GM21367 (cell line): ENCODE results near the gene PDE4D.
"Not testable (repeated sequence)": the region's sequence is repeated elsewhere in the genome, so short reads cannot be mapped to it uniquely, and the experiment has no call there.

Experiments used
- ATAC-seq: cut with Tn5 transposase; IDR thresholded peaks from one replicate; pipeline ENCODE4 v1.9.1; 2021; ENCODE audit not compliant: unreplicated experiment

Gene PDE4D

DNA sequence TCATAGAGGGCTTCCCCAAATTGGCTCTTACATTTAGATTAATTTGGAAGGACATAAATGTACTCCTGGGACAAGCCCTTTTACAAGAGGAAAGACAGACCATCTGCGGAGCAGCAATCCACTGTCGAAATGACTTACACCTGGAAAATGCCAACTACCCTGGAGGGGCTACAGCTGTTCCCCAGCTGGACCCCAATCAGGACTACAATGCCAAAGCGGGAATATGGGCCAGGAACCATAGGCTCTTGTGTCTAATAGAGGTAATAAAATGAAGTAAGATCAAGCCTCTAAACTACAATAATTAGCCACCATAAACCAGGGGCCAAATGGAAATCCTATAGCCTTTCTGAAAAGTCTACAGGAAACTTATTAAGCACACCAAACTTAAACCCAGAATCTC, 581.3 kb downstream of the PDE4D start:
- ATAC-seq, result no peak

DNA sequence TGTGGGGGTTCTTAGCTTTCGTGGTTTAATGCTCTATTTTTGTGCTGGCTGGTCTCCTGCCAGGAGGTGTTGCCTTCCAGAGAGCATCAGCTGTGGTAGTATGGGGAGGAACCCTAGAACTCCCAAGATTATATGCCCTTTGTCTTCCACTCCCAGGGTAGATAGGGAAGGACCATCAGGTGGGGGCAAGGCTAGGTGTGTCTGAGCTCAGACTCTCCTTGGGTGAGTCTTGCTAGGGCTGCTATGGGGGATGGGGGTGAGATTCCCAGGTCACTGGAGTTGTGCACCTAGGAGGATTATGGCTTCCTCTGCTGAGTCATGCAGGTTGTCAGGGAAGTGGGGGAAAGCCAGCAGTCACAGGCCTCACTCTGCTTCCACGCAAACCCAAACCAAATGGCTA, 584.8 kb downstream of the PDE4D start:
- not testable (repeated sequence) for ATAC-seq

DNA sequence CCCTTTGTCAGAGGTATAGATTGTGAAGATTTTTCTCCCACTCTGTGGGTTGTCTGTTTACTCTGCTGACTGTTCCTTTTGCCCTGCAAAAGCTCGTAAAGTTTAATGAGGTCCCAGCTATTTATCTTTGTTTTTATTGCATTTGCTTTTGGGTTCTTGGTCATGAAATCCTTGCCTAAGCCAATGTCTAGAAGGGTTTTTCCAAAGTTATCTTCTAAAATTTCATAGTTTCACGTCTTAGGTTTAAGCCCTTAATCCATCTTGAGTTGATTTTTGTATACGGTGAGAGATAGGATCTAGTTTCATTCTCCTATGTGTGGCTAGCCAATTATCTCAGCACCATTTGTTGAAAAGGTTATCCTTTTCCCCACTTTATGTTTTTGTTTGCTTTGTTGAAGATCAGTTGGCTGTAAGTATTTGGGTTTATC, 590.2 kb downstream of the PDE4D start:
- not testable (repeated sequence) for ATAC-seq

DNA sequence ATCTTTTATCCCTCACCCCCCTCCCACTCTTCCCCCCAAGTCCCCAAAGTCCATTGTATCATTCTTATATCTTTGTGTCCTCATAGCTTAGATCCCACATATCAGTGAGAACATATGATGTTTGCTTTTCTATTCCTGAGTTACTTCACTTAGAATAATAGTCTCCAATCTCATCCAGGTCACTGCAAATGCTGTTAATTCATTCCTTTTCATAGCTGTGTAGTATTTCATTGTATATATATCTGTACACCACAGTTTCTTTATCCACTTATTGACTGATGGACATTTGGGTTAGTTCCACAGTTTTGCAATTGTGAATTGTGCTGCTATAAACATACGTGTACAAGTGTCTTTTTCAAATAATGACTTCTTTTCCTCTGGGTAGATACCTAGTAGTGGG, 591.0 kb downstream of the PDE4D start:
- ATAC-seq, result not testable (repeated sequence)

DNA sequence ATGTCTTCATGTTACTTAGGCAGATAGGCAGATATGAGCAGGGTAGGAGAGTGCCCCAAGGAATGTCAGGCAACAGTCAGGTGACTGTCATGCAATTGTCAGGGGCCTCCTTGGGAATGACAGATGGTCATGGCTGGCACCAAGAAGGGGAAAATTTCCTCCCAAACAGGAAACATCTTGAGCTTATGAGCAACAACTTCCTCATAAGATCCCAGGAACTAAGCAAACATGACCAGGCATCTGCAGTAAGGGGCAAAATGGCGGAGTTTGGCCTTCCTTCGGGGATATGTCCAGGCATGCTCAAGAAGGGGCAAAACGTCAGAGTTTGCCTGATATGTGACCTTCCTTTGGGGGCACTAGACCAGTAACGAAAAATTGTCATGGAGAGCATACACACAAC, 591.8 kb downstream of the PDE4D start:
- no peak for ATAC-seq

DNA sequence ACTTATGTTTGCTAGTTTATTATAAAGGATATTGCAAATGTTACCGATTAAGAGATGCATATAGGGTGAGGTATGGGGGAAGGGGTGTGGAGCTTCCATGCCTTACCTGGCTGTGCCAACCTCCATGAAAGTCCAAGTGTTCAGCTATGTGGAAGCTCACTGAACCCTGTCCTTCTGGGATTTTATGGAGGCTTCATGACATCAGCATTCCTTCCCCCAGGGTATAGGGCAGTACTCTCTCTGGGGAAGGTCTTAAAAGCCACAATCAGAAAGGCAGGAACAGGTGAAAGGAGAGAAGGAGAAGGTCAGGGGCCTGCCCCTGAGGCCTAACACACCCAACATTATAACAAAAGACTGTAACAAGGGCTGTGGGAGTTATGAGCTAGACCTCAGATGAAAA, 592.6 kb downstream of the PDE4D start:
- ATAC-seq, result no peak

DNA sequence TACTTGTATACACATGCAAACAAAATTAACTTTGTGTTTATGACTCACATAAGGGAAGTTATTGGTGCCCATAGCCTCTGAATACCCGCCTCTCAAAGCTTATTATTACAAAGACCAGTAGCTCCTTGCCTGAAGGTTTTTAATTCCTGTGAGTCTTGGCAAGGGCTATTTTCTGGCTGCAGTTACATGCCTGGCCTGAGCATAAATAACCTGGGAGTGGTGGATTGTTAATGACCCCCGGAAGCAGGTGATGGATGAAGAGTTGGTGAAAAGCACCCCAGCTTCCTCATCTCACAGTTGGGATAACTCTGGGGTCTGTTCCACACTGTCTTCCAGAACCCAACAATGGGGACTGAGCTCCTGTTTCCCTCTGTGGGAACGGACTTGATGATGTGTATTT, 594.5 kb downstream of the PDE4D start:
- ATAC-seq, result no peak

DNA sequence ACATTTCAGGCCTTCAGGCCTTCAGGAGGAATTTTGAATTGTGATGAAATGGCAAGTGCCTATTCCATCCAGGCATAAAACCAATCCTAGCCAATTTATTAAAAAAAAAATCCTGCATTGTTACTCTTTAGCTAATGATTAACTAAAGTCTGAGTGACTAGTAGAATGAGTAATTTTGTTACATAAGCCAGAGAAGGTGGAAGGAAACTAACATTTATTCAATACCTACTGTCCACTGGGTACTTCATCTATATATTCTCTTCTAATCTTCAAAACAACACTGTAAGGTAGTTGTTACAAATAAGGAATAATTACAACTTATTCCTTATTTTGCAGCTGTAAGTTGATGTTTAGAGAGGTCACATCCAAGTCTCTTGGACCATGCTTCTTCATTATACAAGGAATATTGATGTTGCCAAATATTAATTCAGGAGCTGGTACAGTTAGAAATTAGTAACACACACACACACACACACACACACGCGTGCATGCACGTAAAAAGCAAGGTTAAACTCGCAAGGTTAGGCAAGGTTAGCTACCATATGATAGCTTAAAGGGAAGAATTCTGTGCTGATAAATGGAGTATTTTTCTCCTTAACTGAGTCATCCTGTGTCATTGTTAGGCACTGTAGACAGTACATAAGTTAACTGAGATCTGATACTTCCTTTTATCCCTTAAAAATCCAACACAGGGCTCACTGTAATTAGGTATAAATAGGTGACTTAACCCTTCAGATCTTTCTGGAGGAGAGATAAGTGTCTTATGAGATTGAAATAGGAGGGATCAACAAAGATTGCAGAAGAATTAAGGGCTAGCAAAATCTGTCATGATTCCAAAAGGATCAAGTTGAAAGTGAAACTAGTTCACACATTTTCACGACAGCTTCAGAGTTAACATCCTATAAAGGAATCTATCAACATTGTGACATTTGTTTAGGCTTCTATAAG, 596.9 kb downstream of the PDE4D start:
- ATAC-seq, result no peak

DNA sequence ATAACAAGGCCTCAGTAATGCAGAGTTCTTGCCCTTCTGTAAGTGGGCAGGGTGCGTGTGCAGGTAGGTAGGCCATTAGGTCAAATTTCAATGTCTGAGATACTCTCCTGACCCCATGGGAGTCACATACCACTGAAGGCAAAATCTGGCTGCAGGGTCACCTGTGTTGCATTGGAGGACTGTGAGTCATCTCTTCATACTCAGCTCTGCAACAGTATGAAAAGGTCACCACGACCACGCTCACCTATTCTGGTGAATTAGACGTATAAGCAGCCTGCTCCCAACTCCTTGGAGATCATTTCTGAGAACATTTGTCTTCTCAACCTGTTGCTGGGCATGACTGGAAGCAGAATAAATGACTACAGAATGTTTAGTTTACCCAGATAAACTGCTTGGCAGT, 599.8 kb downstream of the PDE4D start:
- ATAC-seq, result no peak

DNA sequence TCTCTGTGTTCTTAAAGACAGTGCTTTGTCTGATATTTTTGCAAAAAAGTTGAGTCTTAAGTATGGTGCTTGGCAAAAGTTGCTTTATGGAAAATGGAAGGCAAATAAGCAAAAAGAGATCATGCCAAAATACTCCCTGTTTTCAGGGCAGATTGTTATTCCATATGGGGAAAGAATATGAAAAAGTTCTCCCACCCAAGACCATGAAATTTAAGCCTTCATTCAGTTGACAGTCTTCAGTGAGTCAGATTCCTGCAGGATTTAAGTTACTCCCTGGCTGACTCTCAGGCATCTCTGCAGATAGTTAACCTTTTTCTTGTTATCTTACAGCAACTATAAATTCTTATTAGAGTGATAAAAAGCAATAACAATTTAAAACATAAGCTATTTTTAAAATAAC, 601.6 kb downstream of the PDE4D start:
- no peak for ATAC-seq

DNA sequence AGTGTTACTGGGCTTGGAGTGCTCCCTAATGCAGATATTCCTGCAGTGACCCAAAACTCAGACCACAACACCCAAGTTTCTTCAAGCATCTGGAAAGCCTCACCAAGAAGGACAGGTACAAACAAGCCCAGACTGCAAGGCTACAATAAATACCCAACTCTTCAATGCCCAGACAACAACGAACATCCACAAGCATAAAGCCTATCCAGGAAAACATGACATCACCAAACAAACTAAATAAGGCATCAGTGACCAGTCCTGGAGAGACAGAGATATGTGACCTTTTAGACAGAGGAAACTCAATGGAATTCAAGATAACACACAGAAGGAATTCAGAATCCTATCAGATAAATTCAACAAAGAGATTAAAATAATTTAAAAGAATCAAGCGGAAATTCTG, 605.6 kb downstream of the PDE4D start:
- no peak for ATAC-seq

DNA sequence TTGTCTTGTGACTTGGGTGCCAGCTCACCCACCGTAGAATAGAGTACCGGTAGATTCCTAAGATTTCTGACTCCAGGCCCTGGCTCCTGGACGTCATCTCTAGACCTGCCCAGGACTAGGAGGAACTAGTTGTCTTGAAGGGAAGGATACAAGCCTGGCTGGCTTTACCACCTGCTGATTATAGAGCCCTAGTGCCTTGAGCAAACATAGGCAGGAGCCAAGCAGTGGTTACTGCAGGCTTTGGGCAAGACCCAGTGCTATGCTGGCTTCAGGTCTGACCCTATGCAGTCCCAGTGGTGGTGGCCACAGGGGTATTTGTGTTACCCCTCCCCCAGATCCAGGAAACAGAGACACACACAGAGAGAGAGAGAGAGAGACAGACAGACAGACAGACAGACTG, 606.2 kb downstream of the PDE4D start:
- ATAC-seq, result no peak

DNA sequence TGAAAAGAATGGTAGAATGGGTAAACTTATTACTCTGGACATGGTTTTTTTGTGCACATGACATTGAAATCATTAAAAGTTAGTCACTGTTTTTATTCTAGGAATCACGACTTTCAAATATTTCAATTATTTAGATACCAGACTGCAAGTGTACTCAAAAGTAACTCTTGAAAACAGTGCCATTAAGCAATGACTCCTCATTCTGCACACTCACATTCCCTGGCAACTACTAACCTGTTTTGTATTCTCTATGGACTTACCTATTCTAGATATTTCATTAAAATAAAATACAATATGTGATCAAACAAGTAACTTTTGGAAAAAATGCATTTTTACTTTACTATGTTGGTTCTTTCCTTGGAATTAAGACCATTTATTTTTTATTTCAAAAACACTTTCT, 607.0 kb downstream of the PDE4D start:
- ATAC-seq, result no peak

DNA sequence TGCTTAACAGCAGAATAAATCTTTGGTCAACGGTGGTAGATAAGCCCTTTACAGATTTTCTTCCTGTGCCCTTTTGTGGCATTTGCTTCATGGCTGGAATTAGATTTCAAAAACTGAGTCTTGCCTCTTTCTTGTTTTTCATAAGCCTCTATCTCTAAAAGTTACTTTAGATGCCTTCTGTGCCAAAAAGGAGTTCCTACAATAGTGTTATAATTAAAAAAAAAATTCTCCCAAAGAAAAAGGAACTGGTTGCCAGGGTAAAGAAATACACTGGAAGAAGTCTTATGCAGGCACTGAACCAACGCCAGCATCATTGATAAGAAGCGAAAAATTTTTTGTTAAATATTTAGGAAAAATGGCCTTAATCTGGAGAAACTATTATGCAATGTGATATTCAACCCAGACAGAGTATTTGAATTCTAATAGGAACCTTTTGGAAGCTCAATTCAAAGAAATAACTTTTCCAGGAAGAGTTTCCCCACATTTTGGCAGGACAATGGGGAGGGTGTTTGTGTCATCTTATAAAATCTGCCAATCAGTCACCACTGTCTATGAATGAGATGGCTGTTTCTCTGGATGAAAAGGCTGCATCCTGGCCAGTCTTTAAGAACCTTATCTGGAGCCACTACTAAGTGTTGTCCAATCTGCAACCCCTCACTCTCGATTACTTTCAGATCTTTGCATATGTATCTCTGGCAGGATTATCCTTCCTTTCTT, 608.1 kb downstream of the PDE4D start:
- ATAC-seq, result no peak

DNA sequence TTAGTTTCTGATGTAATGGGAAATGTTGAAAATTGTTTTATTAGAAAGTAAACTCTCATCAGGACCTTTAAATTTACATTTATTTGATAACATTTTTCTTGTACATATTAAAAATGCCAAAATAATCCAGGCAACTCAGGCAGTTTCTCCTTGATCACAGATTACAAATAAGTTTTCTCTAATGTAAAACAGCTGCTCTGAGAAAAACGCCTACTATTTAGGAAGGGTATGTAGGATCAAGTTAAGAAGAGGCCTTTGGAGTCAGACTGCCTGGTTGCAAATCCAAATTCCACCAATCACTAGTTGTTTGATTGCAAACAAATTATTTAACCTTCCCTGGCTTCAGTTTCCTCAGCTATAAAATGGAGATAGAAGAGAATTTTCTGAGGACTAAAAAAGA, 610.8 kb downstream of the PDE4D start:
- no peak for ATAC-seq

DNA sequence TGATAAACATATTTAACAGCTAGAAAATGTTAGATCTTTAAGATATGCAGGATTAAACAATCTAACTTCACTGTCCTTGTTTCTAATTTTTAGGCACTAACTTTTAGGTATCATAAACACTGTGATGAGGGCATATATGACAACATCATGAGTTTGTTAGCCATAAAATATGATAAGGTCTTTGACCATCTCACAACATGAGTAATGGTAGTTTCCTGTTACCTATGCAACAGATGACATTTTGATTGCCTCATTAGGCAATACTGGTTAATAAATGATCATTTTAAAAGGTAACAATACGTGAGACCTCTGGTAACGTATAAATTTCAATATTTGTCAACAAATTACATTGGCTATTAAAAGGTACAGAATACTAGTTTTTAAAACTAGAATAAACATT, 613.5 kb downstream of the PDE4D start:
- ATAC-seq, result no peak

DNA sequence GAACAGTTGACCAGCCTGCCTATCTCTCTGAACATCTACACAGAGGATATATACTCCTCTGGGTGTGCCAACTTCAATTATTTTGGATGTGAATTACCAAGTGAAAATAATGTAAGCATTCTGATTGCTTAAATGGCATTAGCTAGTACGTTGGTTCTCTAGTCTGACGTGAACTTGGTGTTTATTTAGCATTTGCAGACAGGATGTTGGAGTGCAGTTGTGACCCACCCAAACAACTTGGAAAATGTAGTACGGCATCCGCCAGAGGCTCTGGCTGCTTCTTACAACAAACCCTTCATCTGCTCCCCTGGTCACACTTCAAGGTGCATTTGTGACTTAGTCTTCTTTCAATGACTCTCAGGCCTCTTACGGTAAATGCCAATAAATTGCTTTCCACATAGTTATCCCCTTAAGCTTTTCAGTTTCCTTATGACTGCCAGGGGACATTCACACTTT, 616.6 kb downstream of the PDE4D start:
- ATAC-seq, result no peak

DNA sequence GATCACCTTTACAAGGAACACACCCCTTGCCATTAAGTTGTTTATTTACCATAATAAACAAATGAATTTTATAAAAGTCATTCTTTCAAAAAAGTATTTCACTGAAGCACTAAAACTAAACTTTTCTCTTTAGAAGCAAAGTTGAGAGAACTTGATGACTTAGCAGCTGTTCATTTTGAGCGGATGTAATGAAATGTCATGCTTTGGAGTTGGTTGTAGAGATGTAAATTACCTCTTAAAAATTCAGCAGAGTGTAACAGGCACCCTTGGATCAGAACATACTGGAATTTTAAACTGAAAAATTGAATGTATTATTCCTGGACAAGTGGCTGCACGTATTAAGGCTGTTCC, 617.2 kb downstream of the PDE4D start:
- no peak for ATAC-seq

DNA sequence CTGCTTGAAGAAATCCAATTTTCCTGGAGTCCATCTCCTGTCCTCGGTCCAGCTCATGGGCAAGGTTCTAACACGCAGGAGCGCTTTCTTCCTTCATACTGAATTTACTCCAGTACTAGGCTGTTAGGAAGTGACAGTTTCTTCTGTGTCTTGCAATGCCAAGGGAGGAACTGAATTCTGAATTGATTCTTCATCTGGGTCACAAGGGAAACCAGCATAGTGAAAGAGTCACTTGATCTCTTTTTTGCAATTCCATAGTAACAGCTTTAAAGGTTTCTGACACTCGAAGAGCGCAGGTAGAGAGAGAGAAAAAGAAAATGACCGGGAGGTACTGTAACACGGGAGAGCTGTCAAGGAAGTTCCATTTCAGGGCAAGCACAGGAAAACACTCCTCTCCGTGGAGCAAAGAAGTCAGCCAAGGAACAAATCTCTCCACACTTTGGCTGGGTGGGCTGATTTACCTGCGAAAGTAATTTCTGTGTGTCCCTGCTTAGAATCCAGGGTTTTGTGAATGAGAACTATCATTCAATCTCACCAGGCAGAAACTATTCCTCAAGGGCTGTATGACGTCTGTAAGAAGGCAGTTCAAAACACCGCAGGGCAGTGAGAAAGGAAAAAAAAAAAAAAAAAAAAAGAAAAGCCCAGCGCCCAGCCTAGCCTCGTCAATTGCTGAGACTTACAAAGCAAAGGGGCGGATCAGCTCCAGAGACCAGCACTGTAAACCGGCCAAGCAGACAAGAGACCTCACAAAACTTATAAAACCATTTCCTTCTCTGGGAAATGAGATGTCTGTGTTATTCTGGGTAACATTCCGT, 617.8 kb downstream of the PDE4D start:
- ATAC-seq, result no peak

DNA sequence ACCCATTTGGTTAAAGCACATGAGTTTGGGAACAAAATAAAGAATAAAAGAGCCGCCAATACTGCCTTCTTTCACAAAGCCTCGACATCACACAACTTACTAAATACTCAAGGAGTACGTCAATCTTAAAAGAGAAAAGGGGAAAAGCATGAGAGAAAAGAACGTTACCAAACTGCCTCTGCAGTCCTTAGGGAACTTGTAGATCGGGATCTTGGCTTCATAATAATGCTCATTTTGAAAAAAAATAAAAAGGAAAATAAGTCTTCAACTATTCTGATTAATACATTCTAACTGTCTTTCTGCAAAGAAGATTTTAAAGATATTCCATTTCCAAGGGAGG, 618.4 kb downstream of the PDE4D start:
- no peak for ATAC-seq

DNA sequence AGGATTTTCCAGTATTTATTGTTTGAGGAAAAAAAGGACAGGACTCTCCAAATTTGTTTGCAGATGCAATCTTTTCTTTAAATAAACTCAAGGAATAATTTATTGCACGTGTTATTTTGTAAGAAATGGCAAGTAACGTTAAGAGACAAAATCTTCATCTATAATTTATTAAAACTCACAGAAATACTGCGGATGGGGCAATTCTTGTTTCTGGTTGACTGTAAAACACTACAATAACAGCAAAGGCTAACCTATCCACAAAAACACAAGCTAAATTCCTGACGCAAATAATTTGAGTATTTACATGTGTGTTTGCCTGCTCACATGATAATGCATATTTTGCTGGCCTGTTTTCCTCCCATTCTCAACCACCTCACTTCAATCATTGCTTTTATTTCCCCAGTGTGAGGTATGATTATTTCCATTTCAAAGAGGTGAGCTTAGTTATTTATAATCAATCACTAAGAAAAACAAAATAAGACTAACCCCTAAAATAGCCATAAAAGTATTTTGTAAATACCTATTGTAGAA, 619.4 kb downstream of the PDE4D start:
- ATAC-seq, result no peak
